Mesenchymal stem cell (in vitro differentiated cells and primary cell): Measurements from ENCODE around the gene ZNF280A.

Experiments used
- DNase-seq: peaks from one replicate; pipeline ENCODE4 v3.0.0-alpha.2; 2013
- H2AFZ ChIP-seq: one replicate; pipeline ENCODE4 v1.6.1; 2013; ENCODE audit warnings: low read depth, mild to moderate bottlenecking, control low read depth, inconsistent platforms, low read length, moderate library complexity
- H2AK5ac ChIP-seq: 2 replicates; pipeline ENCODE4 v1.6.1; 2013; ENCODE audit warnings: low read length, moderate library complexity, mild to moderate bottlenecking, inconsistent platforms; ENCODE audit not compliant: severe bottlenecking
- H2BK120ac ChIP-seq: one replicate; pipeline ENCODE4 v1.6.1; 2013; ENCODE audit warnings: low read depth, mild to moderate bottlenecking, inconsistent platforms, low read length, moderate library complexity
- H2BK12ac ChIP-seq, 2 experiments: one replicate each; pipeline ENCODE4 v1.6.1; 2013; ENCODE audit warnings: inconsistent platforms in 2 of 2, low read length in 2 of 2, mild to moderate bottlenecking in 2 of 2, moderate library complexity in 2 of 2, control low read depth in 1 of 2
- H2BK15ac ChIP-seq: one replicate; pipeline ENCODE4 v1.6.1; 2013; ENCODE audit warnings: mild to moderate bottlenecking, low read depth, inconsistent platforms; ENCODE audit not compliant: poor library complexity, severe bottlenecking
- H2BK5ac ChIP-seq: 2 replicates; pipeline ENCODE4 v1.6.1; 2013; ENCODE audit warnings: low read depth, mild to moderate bottlenecking, low read length, control low read depth, inconsistent platforms; ENCODE audit not compliant: poor library complexity, severe bottlenecking
- H3K14ac ChIP-seq, 2 experiments: one replicate each; pipeline ENCODE4 v1.6.1; 2013; ENCODE audit warnings: inconsistent platforms in 2 of 2, low read length in 2 of 2, control low read depth in 1 of 2, mild to moderate bottlenecking in 1 of 2, moderate library complexity in 1 of 2
- H3K18ac ChIP-seq, 2 experiments: one replicate each; pipeline ENCODE4 v1.6.1; 2013; ENCODE audit warnings: inconsistent platforms in 2 of 2, low read length in 2 of 2, control low read depth in 1 of 2, low read depth in 1 of 2, mild to moderate bottlenecking in 1 of 2
- H3K23ac ChIP-seq, 2 experiments: one replicate each; pipeline ENCODE4 v1.6.1; 2013; ENCODE audit warnings: inconsistent platforms in 2 of 2, low read length in 2 of 2, mild to moderate bottlenecking in 2 of 2, moderate library complexity in 2 of 2, control low read depth in 1 of 2
- H3K27ac ChIP-seq: 2 replicates; pipeline ENCODE4 v1.5.1; 2013; ENCODE audit warnings: mild to moderate bottlenecking, moderate library complexity, low read length, control low read depth, inconsistent platforms; ENCODE audit not compliant: poor library complexity, severe bottlenecking
- H3K27me3 ChIP-seq, 2 experiments: 2 replicates each; pipeline versions ENCODE4 v1.6.1 to v1.7.0; 2013; ENCODE audit warnings: low read length in 2 of 2, mild to moderate bottlenecking in 2 of 2, moderate library complexity in 2 of 2, control low read depth in 1 of 2, inconsistent platforms in 1 of 2; ENCODE audit not compliant: control insufficient read depth in 1 of 2, insufficient read depth in 1 of 2
- H3K36me3 ChIP-seq, 2 experiments: 2 replicates each; pipeline versions ENCODE4 v1.6.1 to v1.7.0; 2013; ENCODE audit warnings: low read length in 2 of 2, control low read depth in 1 of 2, inconsistent platforms in 1 of 2, low read depth in 1 of 2, mild to moderate bottlenecking in 1 of 2; ENCODE audit not compliant: insufficient read depth in 2 of 2, control insufficient read depth in 1 of 2
- H3K4ac ChIP-seq, 2 experiments: one replicate each; pipeline ENCODE4 v1.6.1; 2013; ENCODE audit warnings: inconsistent platforms in 2 of 2, low read length in 2 of 2, mild to moderate bottlenecking in 2 of 2, moderate library complexity in 2 of 2, control low read depth in 1 of 2, low read depth in 1 of 2
- H3K4me1 ChIP-seq: 2 replicates; pipeline ENCODE4 v1.6.1; 2013; ENCODE audit warnings: low read depth, low read length, control low read depth; ENCODE audit not compliant: control insufficient read depth, insufficient read depth
- H3K4me2 ChIP-seq: 2 replicates; pipeline ENCODE4 v1.6.1; 2013; ENCODE audit warnings: low read length, mild to moderate bottlenecking, inconsistent platforms; ENCODE audit not compliant: poor library complexity, severe bottlenecking
- H3K4me3 ChIP-seq, 2 experiments: 2 replicates each; pipeline versions ENCODE4 v1.5.1 to v1.7.0; 2013; ENCODE audit warnings: low read length in 2 of 2, mild to moderate bottlenecking in 2 of 2, control low read depth in 1 of 2, low read depth in 1 of 2; ENCODE audit not compliant: insufficient read depth in 1 of 2
- H3K79me1 ChIP-seq: replicated peaks from 2 replicates; pipeline ENCODE4 v1.6.1; 2013; ENCODE audit warnings: mild to moderate bottlenecking, control low read depth, low read length, inconsistent platforms; ENCODE audit not compliant: poor library complexity, severe bottlenecking
- H3K9ac ChIP-seq: 2 replicates; pipeline ENCODE4 v1.7.0; 2013; ENCODE audit warnings: mild to moderate bottlenecking, low read length, moderate library complexity
- H3K9me3 ChIP-seq: 2 replicates; pipeline ENCODE4 v1.7.0; 2013; ENCODE audit warnings: mild to moderate bottlenecking, low read length; ENCODE audit not compliant: control insufficient read depth
- H4K8ac ChIP-seq: one replicate; pipeline ENCODE4 v1.6.1; 2013; ENCODE audit warnings: inconsistent platforms, mild to moderate bottlenecking, low read length, moderate library complexity
- H4K91ac ChIP-seq: one replicate; pipeline ENCODE4 v1.6.1; 2013; ENCODE audit warnings: mild to moderate bottlenecking, low read length, inconsistent platforms
- WGBS: methylation state at CpG from one replicate; pipeline ENCODE4 v1.1.7; 2013; ENCODE audit warnings: mixed read lengths; 5-methylcytosine and 5-hydroxymethylcytosine counted together

Gene ZNF280A

DNA sequence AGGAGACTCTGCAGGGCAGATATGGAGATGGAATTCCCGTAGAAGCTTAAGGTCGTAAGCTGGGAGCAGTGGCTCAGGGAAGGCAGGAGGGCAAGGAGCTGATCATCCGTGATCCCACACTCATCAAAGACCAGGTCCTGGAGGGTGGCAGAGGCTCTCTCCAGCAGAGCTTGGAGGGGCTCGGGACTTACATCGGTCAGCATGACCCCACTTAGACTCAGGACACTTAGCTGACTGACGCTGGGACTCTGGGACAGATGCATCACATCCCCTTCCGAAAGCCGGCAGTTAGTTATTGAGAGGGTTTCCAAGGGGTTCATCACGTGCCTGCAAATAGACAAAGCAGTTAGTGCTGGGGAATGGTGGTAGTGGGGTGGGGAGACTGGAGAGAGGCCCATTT, 28.2 kb upstream of the ZNF280A start:
- Histone ChIP-seq H3K9ac (no peak overlapping the region), H2AFZ (no peak overlapping the region), H2AK5ac (no peak overlapping the region), H3K18ac (no peak overlapping the region), H3K23ac (no peak overlapping the region), H3K14ac (no peak overlapping the region), H3K4me2 (no peak overlapping the region), H3K79me1 (no peaks in the 10 kb centered on the region), H3K36me3 (no peaks in the 10 kb centered on the region), H2BK120ac (no peak overlapping the region), H3K27me3 (peaks cover 7 to 58% of the 10 kb centered on the region in 2 experiments), H3K4me3 (no peak overlapping the region), H3K4me1 (no peaks in the 10 kb centered on the region), H3K9me3 (no peaks in the 10 kb centered on the region), H2BK5ac (no peak overlapping the region), H3K27ac (no peak overlapping the region), H4K91ac (no peak overlapping the region), H2BK15ac (no peak overlapping the region), H4K8ac (no peak overlapping the region), H2BK12ac (no peak overlapping the region), H3K4ac (no peak overlapping the region)
- WGBS: 63% methylated on average over 9 of the region's 9 CpGs
- no peak for DNase-seq

DNA sequence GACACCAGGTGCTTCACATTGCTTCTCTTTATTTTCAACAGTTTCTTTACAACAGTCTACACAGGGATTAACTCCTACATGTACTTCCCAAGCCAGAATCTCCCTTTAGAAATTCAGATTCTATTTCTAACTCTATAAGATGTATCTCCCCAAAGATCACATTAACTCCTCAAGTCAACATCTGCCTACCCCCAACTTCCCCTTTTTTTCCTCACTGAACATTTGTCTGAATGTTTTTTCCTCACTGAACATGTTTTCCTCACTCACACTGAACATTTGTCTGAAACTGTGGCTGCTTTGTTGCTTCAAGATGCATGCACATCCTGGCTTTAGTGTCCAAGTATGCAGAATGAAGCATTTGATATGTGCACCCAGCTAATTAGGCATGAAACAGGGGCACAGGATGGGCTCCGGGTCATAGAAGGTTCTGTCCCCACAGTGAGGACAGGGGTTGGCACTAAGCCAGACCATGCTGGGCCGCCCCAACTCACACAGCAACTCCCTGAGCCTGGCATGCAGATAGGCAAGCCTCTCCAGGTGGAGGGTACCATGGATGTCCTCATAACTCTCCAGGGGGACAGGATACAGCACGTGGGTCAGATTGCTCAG, 27.7 kb upstream of the ZNF280A start:
- no peak overlapping the region for H2AK5ac ChIP-seq
- no peak overlapping the region for H3K4ac ChIP-seq
- H3K27me3 ChIP-seq: peaks cover 7 to 57% of the 10 kb centered on the region in 2 experiments
- no peak overlapping the region for H3K23ac ChIP-seq
- H2BK12ac ChIP-seq: no peak overlapping the region
- no peak overlapping the region for H2BK15ac ChIP-seq
- no peak overlapping the region for H3K9ac ChIP-seq
- no peak overlapping the region for H2BK5ac ChIP-seq
- no peak overlapping the region for H3K4me3 ChIP-seq
- no peaks in the 10 kb centered on the region for H3K9me3 ChIP-seq
- no peak overlapping the region for H4K8ac ChIP-seq
- H3K4me1 ChIP-seq: no peaks in the 10 kb centered on the region
- H2AFZ ChIP-seq: no peak overlapping the region
- no peak overlapping the region for H3K27ac ChIP-seq
- H2BK120ac ChIP-seq: no peak overlapping the region
- no peak overlapping the region for H4K91ac ChIP-seq
- H3K79me1 ChIP-seq: no peaks in the 10 kb centered on the region
- H3K4me2 ChIP-seq: no peak overlapping the region
- H3K14ac ChIP-seq: no peak overlapping the region
- no peaks in the 10 kb centered on the region for H3K36me3 ChIP-seq
- no peak for DNase-seq
- no peak overlapping the region for H3K18ac ChIP-seq
- 37% methylated on average over 3 of the region's 3 CpGs for WGBS

DNA sequence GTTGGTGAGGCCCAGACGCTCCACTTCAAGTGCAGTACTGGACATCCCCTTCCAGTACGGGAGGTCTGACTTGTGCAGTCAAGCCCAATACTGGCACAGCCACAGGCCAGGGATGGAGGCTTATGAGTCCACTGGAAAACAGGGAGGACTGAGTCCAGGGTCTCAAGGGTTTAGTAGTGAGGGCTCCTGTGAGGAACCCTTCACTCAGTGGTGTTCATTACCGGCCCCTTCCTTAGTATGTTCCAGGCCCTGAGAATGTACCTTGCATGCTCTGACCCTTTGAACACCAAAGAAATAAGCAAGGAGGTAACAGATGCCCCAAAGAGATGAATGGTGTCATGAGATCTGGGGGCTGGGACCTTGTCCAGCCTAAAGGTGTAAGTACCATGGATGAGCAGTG, 27.2 kb upstream of the ZNF280A start:
- no peak overlapping the region for H3K23ac ChIP-seq
- DNase-seq: no peak
- H3K9me3 ChIP-seq: no peaks in the 10 kb centered on the region
- no peak overlapping the region for H4K91ac ChIP-seq
- WGBS: 91% methylated on average over 2 of the region's 3 CpGs
- no peaks in the 10 kb centered on the region for H3K4me1 ChIP-seq
- no peak overlapping the region for H3K14ac ChIP-seq
- no peak overlapping the region for H3K27ac ChIP-seq
- H3K27me3 ChIP-seq: peaks cover 7 to 58% of the 10 kb centered on the region in 2 experiments
- H3K79me1 ChIP-seq: no peaks in the 10 kb centered on the region
- H2BK12ac ChIP-seq: no peak overlapping the region
- no peak overlapping the region for H3K4me2 ChIP-seq
- H3K4ac ChIP-seq: no peak overlapping the region
- no peak overlapping the region for H2AFZ ChIP-seq
- H2AK5ac ChIP-seq: no peak overlapping the region
- H3K18ac ChIP-seq: no peak overlapping the region
- H3K36me3 ChIP-seq: no peaks in the 10 kb centered on the region
- no peak overlapping the region for H2BK15ac ChIP-seq
- H2BK120ac ChIP-seq: no peak overlapping the region
- no peak overlapping the region for H4K8ac ChIP-seq
- no peak overlapping the region for H3K9ac ChIP-seq
- H3K4me3 ChIP-seq: no peak overlapping the region
- H2BK5ac ChIP-seq: no peak overlapping the region

DNA sequence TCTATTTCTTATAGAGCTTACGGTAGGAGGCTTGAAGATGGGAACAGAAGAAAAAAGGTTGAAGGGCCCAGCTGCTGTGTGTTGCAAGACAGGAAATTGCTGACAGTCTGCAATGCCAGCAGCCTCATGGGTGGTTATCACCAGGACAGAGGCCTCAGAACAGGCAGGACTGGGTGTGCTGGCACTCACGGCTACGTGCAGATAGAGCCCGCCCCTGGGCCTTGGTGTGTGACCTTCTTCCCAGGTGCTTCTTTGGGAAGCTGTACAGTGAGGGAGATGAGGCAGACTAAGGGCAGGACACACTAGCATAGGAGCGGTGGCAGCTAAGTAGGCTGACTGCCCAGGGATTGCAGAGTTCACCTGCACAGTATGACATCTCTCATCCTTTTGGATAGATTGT, 26.4 kb upstream of the ZNF280A start:
- Histone ChIP-seq H3K4me3 (no peak overlapping the region), H2AFZ (no peak overlapping the region), H3K18ac (no peak overlapping the region), H3K27ac (no peak overlapping the region), H3K27me3 (peaks cover 7 to 60% of the 10 kb centered on the region in 2 experiments), H2BK120ac (no peak overlapping the region), H3K9me3 (no peaks in the 10 kb centered on the region), H4K91ac (no peak overlapping the region), H4K8ac (no peak overlapping the region), H3K4ac (no peak overlapping the region), H2BK5ac (no peak overlapping the region), H3K79me1 (no peaks in the 10 kb centered on the region), H2BK15ac (no peak overlapping the region), H2AK5ac (no peak overlapping the region), H3K4me1 (no peaks in the 10 kb centered on the region), H3K23ac (no peak overlapping the region), H3K9ac (no peak overlapping the region), H3K36me3 (no peaks in the 10 kb centered on the region), H3K4me2 (no peak overlapping the region), H3K14ac (no peak overlapping the region), H2BK12ac (no peak overlapping the region)
- WGBS: 81% methylated on average over 5 of the region's 5 CpGs
- DNase-seq: no peak
